ENCODE results near the gene PGD. TPM values are rescaled to one million over a fixed set of nuclear protein-coding genes. Genes with fewer than 3 reads are reported as not detected.
A peak's percentile ranks its signal among the peaks of the same experiment; 100 is the strongest.

The PGD gene
- total and polyA plus RNA-seq, 2 of the 13 experiments (the other 11 are each of a cell fraction or from before 2014, with no cell fraction given), result 64.8 to 210 TPM

GRCh38 chr1:10398734-10399443, at the start of gene PGD (continued):
- TF ChIP-seq POLR2G (IDR thresholded peaks at IDR 0.05; ENCODE audit: low read depth, low read length) (peak; percentile 94), ZNF3 (CRISPR knock-in tag; IDR thresholded peaks at IDR 0.05) (no peak), POGZ (CRISPR knock-in tag; IDR thresholded peaks at IDR 0.05) (peak; percentile 72), ZNF432 (CRISPR knock-in tag; IDR thresholded peaks at IDR 0.05; ENCODE audit: borderline replicate concordance) (no peak), PRDM10 (CRISPR knock-in tag; IDR thresholded peaks at IDR 0.05; ENCODE audit: low read depth) (0 out of 2 replicates have a peak, but pooled peaks have one; percentile 58), RBAK (CRISPR knock-in tag; IDR thresholded peaks at IDR 0.05) (no peak), IRF9 (CRISPR knock-in tag; IDR thresholded peaks at IDR 0.05; ENCODE audit: borderline replicate concordance) (no peak), DPF2 (CRISPR knock-in tag; IDR thresholded peaks at IDR 0.05; ENCODE audit: borderline replicate concordance, low read depth) (no peak), ZBTB20 (CRISPR knock-in tag; IDR thresholded peaks at IDR 0.05; ENCODE audit: borderline replicate concordance, low read depth) (peak; percentile 69; the same call in 1 of the 2 replicates), PATZ1 (CRISPR knock-in tag; IDR thresholded peaks at IDR 0.05) (peak; percentile 75), TERF1 (CRISPR knock-in tag; IDR thresholded peaks at IDR 0.05) (0 out of 2 replicates have a peak, but pooled peaks have one; percentile 30), NR0B2 (CRISPR knock-in tag; IDR thresholded peaks at IDR 0.05) (peak; percentile 82), MTA1 (CRISPR knock-in tag; IDR thresholded peaks at IDR 0.05; ENCODE audit: borderline replicate concordance) (peak; percentile 85; the same call in 1 of the 2 replicates), ZNF331 (CRISPR knock-in tag; IDR thresholded peaks at IDR 0.05) (peak; percentile 80), ZNF746 (CRISPR knock-in tag; IDR thresholded peaks at IDR 0.05) (peak; percentile 56), ZNF224 (CRISPR knock-in tag; IDR thresholded peaks at IDR 0.05) (peak; percentile 88; the same call in 1 of the 2 replicates), ZNF543 (CRISPR knock-in tag; IDR thresholded peaks at IDR 0.05) (peak; percentile 82; the same call in 1 of the 2 replicates), NFIB (CRISPR knock-in tag; IDR thresholded peaks at IDR 0.05; ENCODE audit: borderline replicate concordance) (no peak), ZSCAN22 (CRISPR knock-in tag; IDR thresholded peaks at IDR 0.05) (no peak), SYNCRIP (IDR thresholded peaks at IDR 0.05; ENCODE audit: insufficient read depth, low read depth, low read length) (no peak), SP5 (CRISPR knock-in tag; IDR thresholded peaks at IDR 0.05; ENCODE audit: borderline replicate concordance, low read depth) (peak; percentile 62)
